Measurements from ENCODE around the gene MRAP. TPM values are rescaled to one million over a fixed set of nuclear protein-coding genes. Genes with fewer than 3 reads are reported as not detected.

Gene MRAP
- total RNA-seq, 2 donors from 2014 or later: not detected

DNA sequence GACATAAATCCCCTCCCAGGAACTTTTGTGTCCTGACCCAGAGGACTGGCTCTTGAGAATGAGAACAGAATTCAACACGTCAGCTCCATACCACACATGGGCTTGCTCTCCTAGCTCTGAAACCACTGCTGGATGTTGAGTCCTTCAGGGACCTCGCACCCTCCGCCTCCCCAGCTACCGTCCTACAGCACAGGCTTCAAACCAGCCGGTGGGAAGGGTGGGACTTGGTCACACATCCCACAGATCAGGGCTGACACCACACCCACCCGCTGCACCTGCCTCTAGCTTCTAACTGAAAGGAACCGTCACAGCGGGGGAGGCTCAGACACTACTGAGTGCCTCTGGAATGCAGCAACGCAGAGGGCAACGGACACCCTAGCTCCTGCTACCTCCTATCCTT is 24.0 kb downstream of the MRAP start:
- H3K27ac ChIP-seq: no peak overlapping the region
- TF ChIP-seq, protein P1, sequence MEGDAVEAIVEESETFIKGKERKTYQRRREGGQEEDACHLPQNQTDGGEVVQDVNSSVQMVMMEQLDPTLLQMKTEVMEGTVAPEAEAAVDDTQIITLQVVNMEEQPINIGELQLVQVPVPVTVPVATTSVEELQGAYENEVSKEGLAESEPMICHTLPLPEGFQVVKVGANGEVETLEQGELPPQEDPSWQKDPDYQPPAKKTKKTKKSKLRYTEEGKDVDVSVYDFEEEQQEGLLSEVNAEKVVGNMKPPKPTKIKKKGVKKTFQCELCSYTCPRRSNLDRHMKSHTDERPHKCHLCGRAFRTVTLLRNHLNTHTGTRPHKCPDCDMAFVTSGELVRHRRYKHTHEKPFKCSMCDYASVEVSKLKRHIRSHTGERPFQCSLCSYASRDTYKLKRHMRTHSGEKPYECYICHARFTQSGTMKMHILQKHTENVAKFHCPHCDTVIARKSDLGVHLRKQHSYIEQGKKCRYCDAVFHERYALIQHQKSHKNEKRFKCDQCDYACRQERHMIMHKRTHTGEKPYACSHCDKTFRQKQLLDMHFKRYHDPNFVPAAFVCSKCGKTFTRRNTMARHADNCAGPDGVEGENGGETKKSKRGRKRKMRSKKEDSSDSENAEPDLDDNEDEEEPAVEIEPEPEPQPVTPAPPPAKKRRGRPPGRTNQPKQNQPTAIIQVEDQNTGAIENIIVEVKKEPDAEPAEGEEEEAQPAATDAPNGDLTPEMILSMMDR (IDR thresholded peaks at IDR 0.05): no peak
- no peak overlapping the region for H3K4me3 ChIP-seq
- intact Hi-C loops (cut with DNase I): no loop called here
- no peak overlapping the region for H3K9ac ChIP-seq (ENCODE audit: low read depth in 2 of 2, low read length in 2 of 2)
- no peaks in the 10 kb centered on the region for H3K27me3 ChIP-seq
- no peaks in the 10 kb centered on the region for H3K36me3 ChIP-seq
- DNase-seq: no peak
- H3K9me3 ChIP-seq: no peaks in the 10 kb centered on the region
- no peaks in the 10 kb centered on the region for H3K4me1 ChIP-seq

DNA sequence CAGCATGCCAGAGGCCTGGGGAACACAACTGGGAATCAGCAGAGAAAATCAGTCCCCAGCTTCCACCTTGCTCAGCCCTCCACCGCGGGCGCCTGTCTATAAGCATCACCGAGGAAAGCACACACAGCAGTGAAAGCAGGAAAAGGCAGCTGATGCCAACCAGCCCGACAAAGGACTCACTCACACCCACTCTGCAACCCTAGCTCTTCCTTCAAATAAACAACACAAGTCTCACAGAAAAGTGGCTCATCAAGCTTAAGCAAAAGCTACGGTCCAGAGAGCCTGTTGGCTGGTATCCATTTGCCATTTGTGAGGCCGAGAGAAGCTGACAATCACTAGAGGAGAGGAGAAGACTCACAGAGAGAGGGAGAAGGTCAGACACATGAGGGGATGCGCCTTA is 27.1 kb downstream of the MRAP start:
- Histone ChIP-seq H3K27me3 (no peaks in the 10 kb centered on the region), H3K4me3 (no peak overlapping the region), H3K9me3 (no peaks in the 10 kb centered on the region), H3K36me3 (no peaks in the 10 kb centered on the region), H3K9ac (ENCODE audit: low read depth in 2 of 2, low read length in 2 of 2) (no peak overlapping the region), H3K27ac (no peak overlapping the region), H3K4me1 (no peaks in the 10 kb centered on the region)
- intact Hi-C loops (cut with DNase I): no loop called here
- no peak for DNase-seq
- TF ChIP-seq, protein P1 (IDR thresholded peaks at IDR 0.05): no peak

GRCh38 chr21:32328595-32328994 is 29.9 kb downstream of the MRAP start:
- Histone ChIP-seq H3K4me3 (no peak overlapping the region), H3K27me3 (no peaks in the 10 kb centered on the region), H3K9ac (ENCODE audit: low read depth in 2 of 2, low read length in 2 of 2) (no peak overlapping the region), H3K9me3 (no peaks in the 10 kb centered on the region), H3K27ac (no peak overlapping the region), H3K4me1 (no peaks in the 10 kb centered on the region), H3K36me3 (peaks cover 2% of the 10 kb centered on the region)
- TF ChIP-seq, protein P1 (IDR thresholded peaks at IDR 0.05): no peak
- DNase-seq: no peak
- intact Hi-C loops (cut with DNase I): no loop called here

DNA sequence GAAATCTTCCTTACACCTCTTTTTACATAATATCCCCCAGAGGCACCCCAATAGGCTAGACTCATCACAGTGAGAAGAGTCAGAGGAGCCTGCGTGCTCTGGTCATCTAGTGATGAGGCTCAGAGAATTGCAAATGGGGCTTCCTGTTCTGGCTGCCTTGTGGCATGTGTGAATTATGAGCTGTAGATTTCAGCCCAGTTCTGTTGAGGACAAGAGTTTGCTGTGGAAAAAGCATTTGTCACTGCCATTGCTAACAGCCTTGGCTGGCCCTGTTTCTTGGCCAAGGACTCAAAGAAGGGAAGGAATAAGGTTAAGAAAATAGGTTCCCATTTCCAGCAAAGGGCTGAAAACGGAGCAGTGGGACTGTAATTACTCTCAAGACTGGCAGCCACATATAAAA is 30.7 kb downstream of the MRAP start:
- Histone ChIP-seq H3K9me3 (no peaks in the 10 kb centered on the region), H3K4me3 (no peak overlapping the region), H3K9ac (ENCODE audit: low read depth in 2 of 2, low read length in 2 of 2) (no peak overlapping the region), H3K36me3 (peaks cover 7% of the 10 kb centered on the region), H3K27me3 (no peaks in the 10 kb centered on the region), H3K4me1 (no peaks in the 10 kb centered on the region), H3K27ac (no peak overlapping the region)
- DNase-seq: no peak
- intact Hi-C loops (cut with DNase I): no loop called here
- TF ChIP-seq, protein P1 (IDR thresholded peaks at IDR 0.05): no peak

- H3K9ac ChIP-seq (ENCODE audit: low read depth in 2 of 2, low read length in 2 of 2): no peak overlapping the region
- DNase-seq: no peak
- no peak overlapping the region for H3K27ac ChIP-seq
- H3K9me3 ChIP-seq: no peaks in the 10 kb centered on the region
- peaks cover 7% of the 10 kb centered on the region for H3K36me3 ChIP-seq
- H3K4me3 ChIP-seq: no peak overlapping the region
- TF ChIP-seq, protein P1 (IDR thresholded peaks at IDR 0.05): no peak
- intact Hi-C loops (cut with DNase I): no loop called here
- H3K4me1 ChIP-seq: no peaks in the 10 kb centered on the region
- H3K27me3 ChIP-seq: no peaks in the 10 kb centered on the region
These were observed 31.1 kb downstream of the MRAP start for GRCh38 chr21:32329776-32330175.
